ENCODE data around the gene GMPR. TPM values are rescaled to one million over a fixed set of nuclear protein-coding genes. Genes with fewer than 3 reads are reported as not detected.

Gene GMPR
- total RNA-seq, 6 experiments from 2014 or later: 4.7 to 9.1 (median 5.4) TPM

DNA sequence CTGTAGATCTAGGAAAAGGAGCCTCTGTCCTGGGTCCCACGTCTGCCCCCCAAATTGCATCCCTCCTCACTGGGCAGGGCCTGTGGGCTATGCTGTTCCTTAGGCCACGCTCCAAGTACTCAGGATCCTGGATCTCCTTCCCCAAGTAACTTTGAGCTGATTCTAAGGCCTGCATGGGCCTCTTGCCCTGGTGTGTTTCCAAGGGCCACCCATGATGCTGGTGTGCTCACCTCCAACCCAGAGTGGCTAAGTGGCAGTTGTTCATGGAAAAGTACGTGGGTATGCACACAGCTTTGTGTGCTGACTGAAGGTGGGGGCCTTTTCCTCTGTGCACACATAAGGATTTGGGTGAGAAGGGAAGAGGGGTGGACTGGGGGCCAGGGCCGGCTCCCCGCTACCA lies 5.3 kb downstream of the GMPR start:
- Mint-ChIP-seq H3K4me3 (no peak overlapping the region), H3K4me1 (ENCODE audit: low read depth) (peaks cover 23% of the 10 kb centered on the region), H3K36me3 (ENCODE audit: low read depth) (peaks cover 5% of the 10 kb centered on the region; the same call in 1 of the 2 replicates), H3K9me3 (no peaks in the 10 kb centered on the region), H3K27me3 (ENCODE audit: insufficient read depth) (peaks cover 5% of the 10 kb centered on the region), H3K27ac (no peak overlapping the region)
- DNase-seq: no peak
- TF ChIP-seq CTCF (IDR thresholded peaks at IDR 0.05): no peak

GRCh38 chr6:16244446-16244845 lies 6.1 kb downstream of the GMPR start:
- Mint-ChIP-seq H3K27me3 (ENCODE audit: insufficient read depth) (peaks cover 5% of the 10 kb centered on the region), H3K36me3 (ENCODE audit: low read depth) (peaks cover 5% of the 10 kb centered on the region; the same call in 1 of the 2 replicates), H3K9me3 (no peaks in the 10 kb centered on the region), H3K4me3 (no peak overlapping the region), H3K4me1 (ENCODE audit: low read depth) (peaks cover 16% of the 10 kb centered on the region), H3K27ac (no peak overlapping the region)
- TF ChIP-seq CTCF (IDR thresholded peaks at IDR 0.05): no peak
- no peak for DNase-seq

DNA sequence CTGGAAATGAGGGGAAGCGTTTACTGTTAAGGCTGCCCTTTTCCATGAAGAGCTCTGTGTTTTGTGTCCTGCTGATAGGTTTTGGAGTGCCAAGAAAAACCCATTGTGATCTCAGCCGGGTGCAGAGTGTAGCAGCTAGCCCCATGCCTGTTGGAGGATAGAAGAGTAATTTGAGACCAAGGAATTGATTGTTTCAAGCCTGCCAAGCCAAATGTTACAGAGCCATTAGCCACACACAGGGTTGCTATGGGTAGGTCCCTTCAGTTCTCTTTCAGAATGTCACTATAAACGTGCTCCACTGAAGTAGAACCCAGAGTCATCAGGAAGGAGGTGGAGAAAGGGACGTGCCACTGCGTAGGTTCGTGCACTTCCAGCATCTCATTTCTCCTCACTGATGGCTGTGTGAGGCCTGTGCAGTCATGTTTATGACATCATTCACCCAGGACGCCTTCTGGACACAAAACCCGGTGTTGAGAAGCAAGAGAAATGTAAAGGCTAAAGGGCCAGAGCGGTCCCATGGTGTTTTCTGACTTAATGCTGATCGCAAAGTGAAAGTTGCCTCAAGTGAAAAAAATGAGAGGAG lies 6.6 kb downstream of the GMPR start:
- H3K4me1 Mint-ChIP-seq (ENCODE audit: low read depth): peaks cover 11% of the 10 kb centered on the region
- H3K9me3 Mint-ChIP-seq: no peaks in the 10 kb centered on the region
- no peak for TF ChIP-seq CTCF (IDR thresholded peaks at IDR 0.05)
- no peak overlapping the region for H3K4me3 Mint-ChIP-seq
- peaks cover 5% of the 10 kb centered on the region; the same call in 1 of the 2 replicates for H3K36me3 Mint-ChIP-seq (ENCODE audit: low read depth)
- no peak overlapping the region for H3K27ac Mint-ChIP-seq
- peaks cover 5% of the 10 kb centered on the region for H3K27me3 Mint-ChIP-seq (ENCODE audit: insufficient read depth)
- no peak for DNase-seq

- Mint-ChIP-seq H3K36me3 (ENCODE audit: low read depth) (peaks cover 5% of the 10 kb centered on the region; the same call in 1 of the 2 replicates), H3K27me3 (ENCODE audit: insufficient read depth) (peaks cover 4% of the 10 kb centered on the region), H3K9me3 (no peaks in the 10 kb centered on the region), H3K4me1 (ENCODE audit: low read depth) (peaks cover 3% of the 10 kb centered on the region), H3K4me3 (no peak overlapping the region), H3K27ac (no peak overlapping the region)
- no peak for TF ChIP-seq CTCF (IDR thresholded peaks at IDR 0.05)
- no peak for DNase-seq
These were observed 10.0 kb downstream of the GMPR start for GRCh38 chr6:16248271-16248853.

GRCh38 chr6:16249971-16250370 lies 11.6 kb downstream of the GMPR start:
- Mint-ChIP-seq H3K9me3 (no peaks in the 10 kb centered on the region), H3K27ac (no peak overlapping the region), H3K4me1 (ENCODE audit: low read depth) (no peaks in the 10 kb centered on the region), H3K4me3 (no peak overlapping the region), H3K36me3 (ENCODE audit: low read depth) (peaks cover 9% of the 10 kb centered on the region; the same call in 1 of the 2 replicates), H3K27me3 (ENCODE audit: insufficient read depth) (peaks cover 3% of the 10 kb centered on the region)
- DNase-seq: no peak
- TF ChIP-seq CTCF (IDR thresholded peaks at IDR 0.05): no peak
